ENCODE results near the gene PTCD2.

GRCh38 chr5:72407078-72407477, 86.9 kb downstream of the PTCD2 start:
- TF ChIP-seq POLR2A (IDR thresholded peaks at IDR 0.05) (no peak), CTCF (IDR thresholded peaks at IDR 0.05) (no peak)

Data from stomach (tissue), 4 donors.